NB4 (cell line): ENCODE data around the gene TANC1.
A peak's percentile ranks its signal among the peaks of the same experiment; 100 is the strongest.

ENCODE experiments used
- DNase-seq: peaks from one replicate; pipeline ENCODE4 v3.0.0; 2010; ENCODE audit warnings: low read depth
- H3K4me3 ChIP-seq: one replicate; pipeline ENCODE4 v1.5.1; 2011; ENCODE audit warnings: mild to moderate bottlenecking, low read depth, low read length, moderate library complexity
- CTCF ChIP-seq: IDR thresholded peaks from one replicate; pipeline ENCODE4 v1.5.1; 2012; ENCODE audit warnings: low read depth, low read length
- MAX ChIP-seq: IDR thresholded peaks from 2 replicates; pipeline ENCODE4 v1.6.1; 2011; ENCODE audit warnings: low read depth, low read length
- MYC ChIP-seq: IDR thresholded peaks from 2 replicates; pipeline ENCODE4 v1.6.1; 2011; ENCODE audit warnings: low read depth, low read length
- POLR2A ChIP-seq: IDR thresholded peaks from 2 replicates; pipeline ENCODE4 v1.6.1; 2011; ENCODE audit warnings: mild to moderate bottlenecking; ENCODE audit not compliant: insufficient read length; ENCODE audit errors: extremely low read depth

TANC1 gene

DNA sequence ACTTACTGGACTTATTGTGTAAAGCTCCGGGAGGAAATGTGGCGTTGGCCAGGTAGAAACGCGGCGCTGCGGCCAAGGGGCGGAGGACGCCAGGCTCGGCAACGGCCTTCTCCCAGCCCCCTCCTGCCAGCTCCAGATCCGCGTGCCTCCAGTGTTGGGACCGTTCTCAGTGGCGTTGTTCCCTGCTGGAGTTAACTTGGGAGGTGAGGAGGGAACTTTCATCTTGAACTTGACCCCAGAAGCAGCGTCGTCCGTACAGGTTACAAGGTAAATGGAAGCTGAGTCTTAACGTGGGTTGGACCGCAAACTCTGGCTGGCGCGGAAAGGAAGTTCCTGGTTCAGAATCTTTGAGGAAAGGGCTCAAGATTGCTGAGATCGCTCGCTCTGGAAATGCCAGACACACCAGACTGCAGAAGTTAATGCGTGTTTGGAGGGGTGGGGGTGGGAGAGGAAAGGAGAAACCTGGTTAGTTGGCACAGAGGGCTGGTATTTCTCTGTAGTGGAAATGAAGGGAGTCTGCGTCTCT, 1.3 kb downstream of the TANC1 start:
- DNase-seq = peak; percentile 12
- no peak for TF ChIP-seq MAX
- TF ChIP-seq POLR2A = no peak
- TF ChIP-seq MYC = no peak
- no peak for TF ChIP-seq CTCF
- peak overlapping the region; percentile 13 for H3K4me3 ChIP-seq

DNA sequence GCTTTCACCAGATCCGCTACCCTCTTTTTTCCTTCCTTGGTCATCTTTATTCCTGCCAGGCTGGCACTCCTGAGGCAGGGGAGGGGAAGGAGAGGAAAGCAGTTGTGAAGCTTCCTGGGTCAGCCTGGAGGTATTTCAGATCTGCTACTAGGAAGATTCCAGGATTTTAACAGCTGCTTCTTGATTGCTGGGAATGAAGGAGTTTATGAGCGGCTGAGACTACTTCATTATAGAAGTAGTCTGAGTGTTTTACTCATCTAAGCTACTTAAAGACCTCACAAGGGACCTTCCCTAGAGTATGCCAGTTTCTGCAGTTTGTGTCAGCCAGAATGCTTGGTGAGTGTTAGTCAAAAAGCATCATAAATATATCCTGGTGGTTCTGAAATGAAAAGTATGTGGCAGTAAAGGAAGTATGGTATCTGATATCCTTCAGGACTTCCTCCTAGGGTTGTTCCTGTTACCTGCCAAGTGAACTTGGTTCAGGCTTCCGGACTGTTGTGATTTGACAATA, 1.9 kb downstream of the TANC1 start:
- TF ChIP-seq POLR2A (no peak), MAX (no peak), MYC (no peak)
- H3K4me3 ChIP-seq = no peak overlapping the region
- DNase-seq = no peak

- H3K4me3 ChIP-seq = no peak overlapping the region
- no peak for DNase-seq
- TF ChIP-seq MYC = no peak
- TF ChIP-seq MAX = no peak
- TF ChIP-seq CTCF = no peak
- no peak for TF ChIP-seq POLR2A
Measured at GRCh38 chr2:158973116-158973956, 4.9 kb downstream of the TANC1 start.

DNA sequence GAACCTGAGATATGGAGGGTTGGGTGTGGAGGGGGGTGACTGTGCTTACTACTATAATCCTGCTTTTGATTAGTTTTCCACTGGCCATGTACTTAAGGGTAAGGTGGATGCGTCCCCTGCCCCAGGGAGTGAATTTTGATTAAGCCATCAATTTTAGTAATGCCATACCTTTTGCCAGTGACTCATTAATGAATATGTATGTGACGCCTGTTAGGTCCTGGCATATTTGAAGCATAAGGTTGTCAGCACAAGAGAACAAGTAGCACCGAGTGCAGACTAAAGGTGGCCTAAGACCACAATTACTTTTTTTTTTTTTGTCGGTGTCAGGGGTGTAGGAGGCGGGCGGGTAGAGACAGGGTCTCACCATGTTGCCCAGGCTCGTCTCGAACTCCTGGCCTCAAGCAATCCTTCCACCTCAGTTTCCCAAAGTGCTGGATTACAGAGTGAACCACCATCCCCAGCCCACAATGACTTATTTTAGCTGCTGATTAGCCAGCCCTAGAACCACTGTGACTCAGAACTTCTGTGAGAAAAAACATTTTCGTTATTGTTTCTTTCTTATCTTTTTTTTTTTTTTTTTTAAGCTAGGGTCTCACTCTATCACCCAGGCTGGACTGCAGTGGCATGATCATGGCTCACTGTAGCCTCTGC, 7.0 kb downstream of the TANC1 start:
- H3K4me3 ChIP-seq = no peak overlapping the region
- TF ChIP-seq MYC (no peak), MAX (no peak), POLR2A (no peak), CTCF (no peak)
- DNase-seq = no peak

GRCh38 chr2:158979772-158980171, 11.3 kb downstream of the TANC1 start:
- no peak for DNase-seq
- H3K4me3 ChIP-seq = no peak overlapping the region
- TF ChIP-seq MYC (no peak), CTCF (no peak), POLR2A (no peak), MAX (no peak)

- no peak for DNase-seq
- no peak overlapping the region for H3K4me3 ChIP-seq
- no peak for TF ChIP-seq MAX
- no peak for TF ChIP-seq POLR2A
- TF ChIP-seq MYC = no peak
- no peak for TF ChIP-seq CTCF
Measured at GRCh38 chr2:158984604-158985135, 16.2 kb downstream of the TANC1 start.
